Fibroblast of lung (primary cell): ENCODE measurements around the gene MPRIP.
"Not testable (repeated sequence)": the region's sequence is repeated elsewhere in the genome, so short reads cannot be mapped to it uniquely, and the experiment has no call there.

Experiments
- CTCF ChIP-seq, 2 donors: IDR thresholded peaks in 1 of 2; conservative IDR thresholded peaks in 1 of 2; 1 replicate in 1 of 2; 2 replicates in 1 of 2; pipeline ENCODE4 v1.5.1; 2011 to 2012; ENCODE audit warnings: low read length in 2 of 2, control low read depth in 1 of 2, inconsistent platforms in 1 of 2, low read depth in 1 of 2, mild to moderate bottlenecking in 1 of 2
- EZH2 ChIP-seq: IDR thresholded peaks from 2 replicates; pipeline ENCODE4 v1.5.1; 2012; ENCODE audit warnings: low read length, control low read depth, mild to moderate bottlenecking; ENCODE audit errors: missing control alignments

DNA sequence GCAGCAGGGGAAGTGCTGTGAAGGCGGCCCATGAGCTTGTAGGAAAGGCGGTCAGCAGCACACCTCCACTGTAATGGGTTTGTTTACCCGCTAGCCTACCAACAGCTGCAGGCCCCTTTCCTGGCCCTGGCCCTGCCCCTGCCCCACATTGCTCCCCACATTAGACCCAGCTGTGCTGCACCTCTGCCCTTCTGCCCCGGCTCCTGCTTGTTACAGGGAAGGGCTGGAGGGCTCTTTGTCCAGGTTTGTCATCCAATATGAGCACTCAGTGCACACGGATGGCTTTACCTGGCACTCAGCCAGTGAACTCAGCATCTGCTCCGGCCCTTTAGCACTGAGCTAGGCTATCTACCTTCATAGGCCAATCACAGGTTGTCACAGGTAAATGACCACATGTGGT lies 34.4 kb upstream of the MPRIP start:
- TF ChIP-seq CTCF (conservative IDR thresholded peaks at IDR 0.05 in 1 of 2, IDR thresholded peaks at IDR 0.05 in 1 of 2; ENCODE audit: low read depth in 1 of 2, low read length in 2 of 2); EZH2: not testable (repeated sequence)
